Smooth muscle cell (in vitro differentiated cells): ENCODE measurements around the gene GABBR2. TPM values are rescaled to one million over a fixed set of nuclear protein-coding genes. Genes with fewer than 3 reads are reported as not detected.

ENCODE experiments used
- DNase-seq: peaks from one replicate; lab custom pipeline; 2025; ENCODE audit not compliant: unreplicated experiment; lab: John Stamatoyannopoulos, UW
- H2AFZ ChIP-seq: fragments of 200-600 bp; sonication (generic); 2 replicates; pipeline ENCODE4 v1.6.0; 2016; ENCODE audit warnings: antibody characterized with exemption, low read depth, mild to moderate bottlenecking
- H3F3A ChIP-seq: fragments of 200-600 bp; sonication (generic); 2 replicates; pipeline ENCODE4 v1.6.0; 2017; ENCODE audit warnings: antibody characterized with exemption, low read depth
- H3K27ac ChIP-seq: fragments of 200-600 bp; sonication (generic); 2 replicates; pipeline ENCODE4 v1.5.1; 2016; ENCODE audit warnings: low read depth, mild to moderate bottlenecking
- H3K27me3 ChIP-seq: fragments of 200-600 bp; sonication (generic); 2 replicates; pipeline ENCODE4 v1.6.1; 2016; ENCODE audit warnings: low read depth, mild to moderate bottlenecking
- H3K36me3 ChIP-seq: fragments of 200-600 bp; sonication (generic); 2 replicates; pipeline ENCODE4 v1.5.1; 2016; ENCODE audit warnings: low read depth
- H3K4me1 ChIP-seq: fragments of 200-600 bp; sonication (generic); 2 replicates; pipeline ENCODE4 v1.5.1; 2016; ENCODE audit warnings: low read depth
- H3K4me2 ChIP-seq: fragments of 200-600 bp; sonication (generic); 2 replicates; pipeline ENCODE4 v1.6.0; 2016; ENCODE audit warnings: mild to moderate bottlenecking
- H3K4me3 ChIP-seq: fragments of 200-600 bp; sonication (generic); 2 replicates; pipeline ENCODE4 v1.5.1; 2016; ENCODE audit warnings: mild to moderate bottlenecking
- H3K79me2 ChIP-seq: fragments of 200-600 bp; sonication (generic); 2 replicates; pipeline ENCODE4 v1.6.0; 2016; ENCODE audit warnings: low read depth, mild to moderate bottlenecking
- H3K9ac ChIP-seq: fragments of 200-600 bp; sonication (generic); 2 replicates; pipeline ENCODE4 v1.6.0; 2016; ENCODE audit warnings: low read depth
- H3K9me3 ChIP-seq: fragments of 200-600 bp; sonication (generic); replicated peaks from 2 replicates; pipeline ENCODE4 v1.5.1; 2016; ENCODE audit warnings: low read depth
- H4K20me1 ChIP-seq: fragments of 200-600 bp; sonication (generic); 2 replicates; pipeline ENCODE4 v1.6.0; 2016; ENCODE audit warnings: low read depth
- WGBS: methylation state at CpG from one replicate; pipeline ENCODE4 v1.1.7; 2016; ENCODE audit warnings: low lambda C conversion rate; 5-methylcytosine and 5-hydroxymethylcytosine counted together
- polyA plus RNA-seq: library from polyadenylated mRNA; unstranded; fragments of >200 nt; fragmentation: Nextera tagmentation; extraction: Ambion mirVana; gene quantifications from 2 replicates; pipeline ENCODE4 v1.2.1, GENCODE V29; 2016
- total RNA-seq: library from RNA; depleted of rRNA; stranded (reverse); fragments of >200 nt; gene quantifications from 2 replicates; pipeline ENCODE4 v1.2.3, GENCODE V29; 2014
- TF ChIP-seq, protein P1 (sequence below): fragments of 200-600 bp; sonication (generic); IDR thresholded peaks from 2 replicates; pipeline ENCODE4 v1.5.1; 2017; ENCODE audit warnings: borderline replicate concordance, mild to moderate bottlenecking, antibody characterized with exemption; ENCODE audit not compliant: insufficient read depth, poor library complexity, severe bottlenecking

The GABBR2 gene
- total and polyA plus RNA-seq, 2 experiments from 2014 or later: 0.25 TPM; not detected in 1

GRCh38 chr9:98370976-98371315 lies 337.8 kb downstream of the GABBR2 start:
- no peak for DNase-seq
- WGBS: 74% methylated on average over 4 of the region's 4 CpGs

GRCh38 chr9:98370300-98370975 lies 338.3 kb downstream of the GABBR2 start:
- Histone ChIP-seq H3F3A (no peaks in the 10 kb centered on the region), H3K9ac (no peak overlapping the region), H3K79me2 (no peaks in the 10 kb centered on the region), H4K20me1 (no peaks in the 10 kb centered on the region), H3K36me3 (no peaks in the 10 kb centered on the region), H3K4me3 (no peak overlapping the region), H3K9me3 (no peaks in the 10 kb centered on the region), H3K4me1 (peaks cover 3% of the 10 kb centered on the region), H3K4me2 (no peak overlapping the region), H2AFZ (no peak overlapping the region), H3K27ac (no peak overlapping the region), H3K27me3 (no peaks in the 10 kb centered on the region)
- DNase-seq: no peak
- 90% methylated on average over 9 of the region's 9 CpGs for WGBS
- TF ChIP-seq, protein P1, sequence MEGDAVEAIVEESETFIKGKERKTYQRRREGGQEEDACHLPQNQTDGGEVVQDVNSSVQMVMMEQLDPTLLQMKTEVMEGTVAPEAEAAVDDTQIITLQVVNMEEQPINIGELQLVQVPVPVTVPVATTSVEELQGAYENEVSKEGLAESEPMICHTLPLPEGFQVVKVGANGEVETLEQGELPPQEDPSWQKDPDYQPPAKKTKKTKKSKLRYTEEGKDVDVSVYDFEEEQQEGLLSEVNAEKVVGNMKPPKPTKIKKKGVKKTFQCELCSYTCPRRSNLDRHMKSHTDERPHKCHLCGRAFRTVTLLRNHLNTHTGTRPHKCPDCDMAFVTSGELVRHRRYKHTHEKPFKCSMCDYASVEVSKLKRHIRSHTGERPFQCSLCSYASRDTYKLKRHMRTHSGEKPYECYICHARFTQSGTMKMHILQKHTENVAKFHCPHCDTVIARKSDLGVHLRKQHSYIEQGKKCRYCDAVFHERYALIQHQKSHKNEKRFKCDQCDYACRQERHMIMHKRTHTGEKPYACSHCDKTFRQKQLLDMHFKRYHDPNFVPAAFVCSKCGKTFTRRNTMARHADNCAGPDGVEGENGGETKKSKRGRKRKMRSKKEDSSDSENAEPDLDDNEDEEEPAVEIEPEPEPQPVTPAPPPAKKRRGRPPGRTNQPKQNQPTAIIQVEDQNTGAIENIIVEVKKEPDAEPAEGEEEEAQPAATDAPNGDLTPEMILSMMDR: no peak

More at GRCh38 chr9:98370976-98371315, 337.8 kb downstream of the GABBR2 start:
- H3F3A ChIP-seq: no peaks in the 10 kb centered on the region
- H2AFZ ChIP-seq: no peak overlapping the region
- no peak overlapping the region for H3K27ac ChIP-seq
- no peaks in the 10 kb centered on the region for H3K79me2 ChIP-seq
- no peak overlapping the region for H3K4me2 ChIP-seq
- no peak overlapping the region for H3K4me3 ChIP-seq
- H4K20me1 ChIP-seq: no peaks in the 10 kb centered on the region
- no peaks in the 10 kb centered on the region for H3K36me3 ChIP-seq
- H3K27me3 ChIP-seq: no peaks in the 10 kb centered on the region
- no peaks in the 10 kb centered on the region for H3K9me3 ChIP-seq
- no peak overlapping the region for H3K9ac ChIP-seq
- H3K4me1 ChIP-seq: peaks cover 3% of the 10 kb centered on the region
- TF ChIP-seq, protein P1: no peak

GRCh38 chr9:98369896-98370295 lies 338.8 kb downstream of the GABBR2 start:
- H2AFZ ChIP-seq: no peak overlapping the region
- H3K36me3 ChIP-seq: no peaks in the 10 kb centered on the region
- TF ChIP-seq, protein P1: no peak

GRCh38 chr9:98369471-98369870 lies 339.3 kb downstream of the GABBR2 start:
- no peak for DNase-seq
- Histone ChIP-seq H3K9ac (no peak overlapping the region), H3K36me3 (no peaks in the 10 kb centered on the region), H3K79me2 (no peaks in the 10 kb centered on the region), H3K27me3 (no peaks in the 10 kb centered on the region), H3K4me3 (no peak overlapping the region), H2AFZ (no peak overlapping the region), H3K9me3 (no peaks in the 10 kb centered on the region), H3K27ac (no peak overlapping the region), H3K4me2 (no peak overlapping the region), H3F3A (no peaks in the 10 kb centered on the region), H4K20me1 (no peaks in the 10 kb centered on the region), H3K4me1 (no peaks in the 10 kb centered on the region)
- WGBS: 96% methylated on average over 2 of the region's 2 CpGs
- TF ChIP-seq, protein P1: no peak

More at GRCh38 chr9:98369896-98370295, 338.8 kb downstream of the GABBR2 start:
- Histone ChIP-seq H3K9me3 (no peaks in the 10 kb centered on the region), H3K4me1 (no peaks in the 10 kb centered on the region), H3K4me3 (no peak overlapping the region), H3K9ac (no peak overlapping the region), H3K27me3 (no peaks in the 10 kb centered on the region), H3K27ac (no peak overlapping the region), H4K20me1 (no peaks in the 10 kb centered on the region), H3K79me2 (no peaks in the 10 kb centered on the region), H3K4me2 (no peak overlapping the region), H3F3A (no peaks in the 10 kb centered on the region)
- no peak for DNase-seq
- WGBS: 94% methylated on average over 2 of the region's 2 CpGs
